Astrocyte (in vitro differentiated cells and primary cell): ENCODE results near the gene PRSS8. TPM values are rescaled to one million over a fixed set of nuclear protein-coding genes. Genes with fewer than 3 reads are reported as not detected.

Experiments used
- DNase-seq: peaks from one replicate; pipeline ENCODE4 v3.0.0-alpha.2; 2010; ENCODE audit warnings: low read depth
- FAIRE-seq: peaks from 2 replicates; lab custom pipeline; 2011; peaks lifted over from hg19 to GRCh38; lab: Jason Lieb, UNC
- H2AFZ ChIP-seq: 2 replicates; pipeline ENCODE4 v1.6.0; 2012; ENCODE audit warnings: low read depth, low read length, inconsistent platforms
- H3K27ac ChIP-seq: 2 replicates; pipeline ENCODE4 v1.5.1; 2011; ENCODE audit warnings: low read depth, low read length, inconsistent platforms
- H3K27me3 ChIP-seq: 2 replicates; pipeline ENCODE4 v1.6.0; 2011; ENCODE audit warnings: low read length, inconsistent platforms; ENCODE audit not compliant: insufficient read depth
- H3K36me3 ChIP-seq: 2 replicates; pipeline ENCODE4 v1.5.1; 2011; ENCODE audit warnings: low read length, inconsistent platforms; ENCODE audit not compliant: insufficient read depth
- H3K4me1 ChIP-seq: 2 replicates; pipeline ENCODE4 v1.5.1; 2011; ENCODE audit warnings: low read length, inconsistent platforms; ENCODE audit not compliant: insufficient read depth
- H3K4me2 ChIP-seq: 2 replicates; pipeline ENCODE4 v1.6.0; 2012; ENCODE audit warnings: low read length, inconsistent platforms
- H3K4me3 ChIP-seq: 2 replicates; pipeline ENCODE4 v1.5.1; 2011; ENCODE audit warnings: low read depth, mild to moderate bottlenecking, low read length, inconsistent platforms; ENCODE audit not compliant: insufficient read depth
- H3K79me2 ChIP-seq: 2 replicates; pipeline ENCODE4 v1.6.0; 2012; ENCODE audit warnings: mild to moderate bottlenecking, low read length, inconsistent platforms; ENCODE audit not compliant: insufficient read depth
- H3K9ac ChIP-seq: 2 replicates; pipeline ENCODE4 v1.6.0; 2012; ENCODE audit warnings: mild to moderate bottlenecking, low read length, inconsistent platforms
- H3K9me3 ChIP-seq: 2 replicates; pipeline ENCODE4 v1.5.1; 2012; ENCODE audit warnings: low read depth, mild to moderate bottlenecking, low read length, inconsistent platforms; ENCODE audit not compliant: insufficient read depth
- H4K20me1 ChIP-seq: 2 replicates; pipeline ENCODE4 v1.6.0; 2012; ENCODE audit warnings: low read length, inconsistent platforms; ENCODE audit not compliant: insufficient read depth
- H3K27ac Mint-ChIP-seq: one replicate; pipeline ENCODE4 v1.8.0; 2021; ENCODE audit warnings: mild to moderate bottlenecking, mixed read lengths; ENCODE audit not compliant: unreplicated experiment
- H3K27me3 Mint-ChIP-seq: one replicate; pipeline ENCODE4 v1.8.0; 2021; ENCODE audit warnings: low read depth, mixed read lengths; ENCODE audit not compliant: unreplicated experiment
- H3K36me3 Mint-ChIP-seq: one replicate; pipeline ENCODE4 v1.8.0; 2021; ENCODE audit warnings: low read depth, mixed read lengths; ENCODE audit not compliant: unreplicated experiment
- H3K4me1 Mint-ChIP-seq: one replicate; pipeline ENCODE4 v1.8.0; 2021; ENCODE audit warnings: low read depth, mixed read lengths; ENCODE audit not compliant: unreplicated experiment
- H3K4me3 Mint-ChIP-seq: one replicate; pipeline ENCODE4 v1.8.0; 2021; ENCODE audit warnings: mild to moderate bottlenecking, moderate library complexity, mixed read lengths; ENCODE audit not compliant: unreplicated experiment
- H3K9me3 Mint-ChIP-seq: one replicate; pipeline ENCODE4 v1.8.0; 2021; ENCODE audit warnings: mild to moderate bottlenecking, mixed read lengths; ENCODE audit not compliant: unreplicated experiment
- CTCF ChIP-seq: IDR thresholded peaks from 2 replicates; pipeline ENCODE4 v1.5.1; 2011; ENCODE audit warnings: low read depth, mild to moderate bottlenecking, inconsistent platforms, low read length, moderate library complexity; ENCODE audit not compliant: insufficient read depth
- EZH2 ChIP-seq: IDR thresholded peaks from 2 replicates; pipeline ENCODE4 v1.6.1; 2012; ENCODE audit warnings: mild to moderate bottlenecking, low read length, inconsistent platforms; ENCODE audit not compliant: insufficient read depth
- total RNA-seq: library from RNA; stranded (reverse); gene quantifications from 2 replicates; pipeline ENCODE4 v1.2.1, GENCODE V29; 2021

The PRSS8 gene
- total RNA-seq, 1 donor from 2014 or later: 9.5 TPM

DNA sequence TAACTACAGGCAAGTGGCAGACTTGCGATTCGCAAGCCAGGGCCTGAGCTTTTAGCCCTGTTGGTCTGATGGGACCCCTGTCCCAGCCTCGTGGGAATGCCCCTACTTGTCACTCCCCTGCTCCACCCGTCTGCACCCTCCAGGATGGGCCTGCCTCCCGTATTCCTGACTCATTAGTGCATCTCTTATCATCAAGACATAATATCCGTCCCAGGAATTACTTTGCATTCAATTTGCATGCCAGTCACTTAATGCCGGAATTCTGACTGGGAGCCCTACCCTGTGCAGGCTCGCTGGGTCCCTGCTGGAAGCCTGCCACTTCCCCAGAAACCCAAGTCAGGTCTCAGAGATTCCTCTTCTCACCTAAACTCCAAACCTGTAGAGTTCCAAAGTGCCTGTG is 50.1 kb downstream of the PRSS8 start:
- Histone ChIP-seq H2AFZ (no peak overlapping the region), H4K20me1 (peaks cover 47% of the 10 kb centered on the region), H3K27ac (no peak overlapping the region), H3K9ac (peak overlapping the region; percentile 23), H3K4me3 (no peak overlapping the region), H3K27me3 (no peaks in the 10 kb centered on the region), H3K79me2 (peaks cover 33% of the 10 kb centered on the region), H3K4me1 (peaks cover 8% of the 10 kb centered on the region), H3K4me2 (no peak overlapping the region), H3K9me3 (no peaks in the 10 kb centered on the region), H3K36me3 (peaks cover 3% of the 10 kb centered on the region)
- H3K27me3 Mint-ChIP-seq: no peaks in the 10 kb centered on the region
- peak overlapping the region; percentile 66 for H3K27ac Mint-ChIP-seq
- TF ChIP-seq EZH2: no peak
- TF ChIP-seq CTCF: no peak
- FAIRE-seq (no peak), DNase-seq (no peak)
- H3K9me3 Mint-ChIP-seq: no peaks in the 10 kb centered on the region
- peaks cover 13% of the 10 kb centered on the region for H3K36me3 Mint-ChIP-seq
- H3K4me3 Mint-ChIP-seq: no peak overlapping the region
- peaks cover 2% of the 10 kb centered on the region for H3K4me1 Mint-ChIP-seq

DNA sequence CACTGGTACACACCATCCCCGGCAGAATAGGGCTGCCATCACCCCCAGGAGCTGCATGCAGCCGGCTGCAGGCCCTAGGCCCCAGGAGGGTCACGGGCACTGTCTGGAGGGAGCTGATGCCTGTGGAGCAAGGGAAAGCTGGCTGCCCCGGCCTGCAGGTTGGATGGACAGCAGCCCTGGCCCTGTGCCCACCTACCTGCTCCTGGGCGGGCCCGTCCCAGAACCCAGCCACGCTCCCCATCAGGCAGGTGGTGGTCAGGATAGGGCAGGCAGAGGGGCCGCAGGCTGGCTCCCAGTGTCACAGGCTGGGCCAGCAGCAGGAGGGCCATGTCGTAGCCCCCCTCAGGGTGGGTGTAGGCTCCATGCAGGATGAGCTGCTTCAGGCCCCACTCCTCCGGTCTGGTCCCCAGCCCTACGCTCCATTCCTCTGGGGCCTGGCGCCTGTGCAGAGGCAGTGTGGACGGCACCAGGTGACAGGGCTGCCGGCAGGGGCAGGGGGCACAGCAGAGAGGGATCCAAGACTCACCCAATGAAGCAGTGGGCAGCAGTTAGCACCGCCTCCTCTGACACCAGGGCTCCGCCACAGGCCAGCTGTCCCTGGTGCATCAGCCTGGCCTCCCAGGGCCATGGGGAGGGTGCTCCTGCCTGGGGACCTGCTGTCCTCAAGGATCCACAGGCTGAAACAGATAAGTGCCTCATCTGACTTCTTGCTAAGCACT is 50.8 kb downstream of the PRSS8 start:
- Histone ChIP-seq H3K4me1 (peaks cover 8% of the 10 kb centered on the region), H3K9ac (peak overlapping the region; percentile 23), H3K4me3 (no peak overlapping the region), H3K4me2 (no peak overlapping the region), H3K9me3 (no peaks in the 10 kb centered on the region), H3K27me3 (no peaks in the 10 kb centered on the region), H2AFZ (no peak overlapping the region), H3K27ac (no peak overlapping the region), H3K36me3 (peaks cover under 1% of the 10 kb centered on the region), H3K79me2 (peaks cover 36% of the 10 kb centered on the region), H4K20me1 (peaks cover 50% of the 10 kb centered on the region)
- FAIRE-seq (no peak), DNase-seq (no peak)
- no peak for TF ChIP-seq CTCF
- Mint-ChIP-seq H3K4me3 (no peak overlapping the region), H3K4me1 (no peaks in the 10 kb centered on the region), H3K9me3 (no peaks in the 10 kb centered on the region), H3K27me3 (no peaks in the 10 kb centered on the region), H3K27ac (no peak overlapping the region), H3K36me3 (peaks cover 13% of the 10 kb centered on the region)

- Histone ChIP-seq H3K9ac (no peak overlapping the region), H3K9me3 (no peaks in the 10 kb centered on the region), H4K20me1 (peaks cover 57% of the 10 kb centered on the region), H3K4me1 (peaks cover 8% of the 10 kb centered on the region), H3K27me3 (no peaks in the 10 kb centered on the region), H3K36me3 (no peaks in the 10 kb centered on the region), H3K4me3 (no peak overlapping the region), H2AFZ (no peak overlapping the region), H3K79me2 (peaks cover 39% of the 10 kb centered on the region), H3K4me2 (no peak overlapping the region), H3K27ac (no peak overlapping the region)
- no peak for FAIRE-seq
- no peak for DNase-seq
- H3K36me3 Mint-ChIP-seq: peaks cover 16% of the 10 kb centered on the region
- H3K4me1 Mint-ChIP-seq: no peaks in the 10 kb centered on the region
- H3K27me3 Mint-ChIP-seq: no peaks in the 10 kb centered on the region
- no peak for TF ChIP-seq EZH2
- TF ChIP-seq CTCF: no peak
- H3K4me3 Mint-ChIP-seq: no peak overlapping the region
- no peak overlapping the region for H3K27ac Mint-ChIP-seq
- no peaks in the 10 kb centered on the region for H3K9me3 Mint-ChIP-seq
Observed at GRCh38 chr16:31083981-31084380, 51.5 kb downstream of the PRSS8 start.
